K562 (cell line): ENCODE measurements around the gene GIT2. TPM values are rescaled to one million over a fixed set of nuclear protein-coding genes. Genes with fewer than 3 reads are reported as not detected.

Experiments used
- ATAC-seq: fragments of 200-7000 bp; cut with Tn5 transposase; 3 replicates; pipeline ENCODE4 v1.9.1; 2020; ENCODE audit warnings: moderate library complexity
- BruUV-seq: library from RNA; stranded (reverse); fragments of 400-500 nt; replicated peaks from 2 replicates; lab custom pipeline; 2021; lab: Mats Ljungman, UMichigan
- CTCF ChIA-PET: fragments of 300-600 bp; formaldehyde crosslinking; extraction: SDS; loops from one replicate; lab custom pipeline; 2021; ENCODE audit warnings: low intra/inter-chr PET ratio; lab: Yijun Ruan, JAX
- POLR2A ChIA-PET: fragments of 300-600, 350-650 bp; sonication (Branson Sonifier 250); formaldehyde crosslinking; extraction: SDS; loops from one replicate; lab custom pipeline; 2021; ENCODE audit warnings: antibody characterized with exemption, inconsistent platforms; lab: Yijun Ruan, JAX
- DNase-seq, 4 experiments: peaks; one replicate each; pipeline versions ENCODE4 v3.0.0 to v3.0.0-alpha.2; 2011 to 2018; ENCODE audit warnings: low spot score in 3 of 4, mixed read lengths in 3 of 4; ENCODE audit errors: extremely low read depth in 1 of 4
- FAIRE-seq: peaks from 2 replicates; lab custom pipeline; 2011; peaks lifted over from hg19 to GRCh38; lab: Jason Lieb, UNC
- H2AFZ ChIP-seq: 2 replicates; pipeline ENCODE4 v1.6.0; 2011; ENCODE audit warnings: low read depth, low read length, control low read depth, inconsistent platforms
- H3K27ac ChIP-seq: fragments of 200-600 bp; 3 replicates; pipeline ENCODE4 v1.8.0; 2011; ENCODE audit warnings: low read depth, mild to moderate bottlenecking, control low read depth, inconsistent platforms, low read length, moderate library complexity, mixed read lengths; ENCODE audit errors: extremely low read depth
- H3K27me3 ChIP-seq, 2 experiments: fragments of 300-600 bp in 1 of 2; 2 replicates in 1 of 2; 3 replicates in 1 of 2; pipeline versions ENCODE4 v1.6.0 to v1.8.0; 2011; ENCODE audit warnings: inconsistent platforms in 2 of 2, low read length in 2 of 2, mild to moderate bottlenecking in 1 of 2, mixed read lengths in 1 of 2, moderate library complexity in 1 of 2; ENCODE audit not compliant: control insufficient read depth in 2 of 2, insufficient read depth in 2 of 2
- H3K36me3 ChIP-seq: fragments of 300-600 bp; 3 replicates; pipeline ENCODE4 v1.8.0; 2011; ENCODE audit warnings: mild to moderate bottlenecking, low read length, inconsistent platforms; ENCODE audit not compliant: control insufficient read depth, insufficient read depth
- H3K4me1 ChIP-seq, 2 experiments: fragments of 200-600 bp in 1 of 2; replicated peaks in 1 of 2; 2 replicates in 1 of 2; 3 replicates in 1 of 2; pipeline versions ENCODE4 v1.5.1 to v1.8.0; 2011; ENCODE audit warnings: inconsistent platforms in 2 of 2, low read length in 2 of 2, mild to moderate bottlenecking in 1 of 2, mixed read lengths in 1 of 2, moderate library complexity in 1 of 2; ENCODE audit not compliant: control insufficient read depth in 2 of 2, insufficient read depth in 2 of 2
- H3K4me2 ChIP-seq: 2 replicates; pipeline ENCODE4 v1.6.1; 2011; ENCODE audit warnings: low read length, control low read depth, inconsistent platforms, mixed read lengths; ENCODE audit not compliant: insufficient read depth
- H3K4me3 ChIP-seq: fragments of 200-600 bp; sonication (generic), shearing (Covaris generic); 2 replicates; pipeline ENCODE4 v1.5.1; 2016; ENCODE audit warnings: control low read depth, inconsistent platforms
- H3K79me2 ChIP-seq: fragments of 200-600 bp; 3 replicates; pipeline ENCODE4 v1.8.0; 2011; ENCODE audit warnings: low read length, inconsistent platforms; ENCODE audit not compliant: control insufficient read depth, insufficient read depth
- H3K9ac ChIP-seq, 2 experiments: 2 replicates each; pipeline versions ENCODE4 v1.6.0 to v1.6.1; 2011; ENCODE audit warnings: low read depth in 2 of 2, low read length in 2 of 2, control low read depth in 1 of 2, inconsistent platforms in 1 of 2, mild to moderate bottlenecking in 1 of 2, mixed read lengths in 1 of 2; ENCODE audit not compliant: insufficient read depth in 1 of 2
- H3K9me1 ChIP-seq: one replicate; pipeline ENCODE4 v1.6.0; 2011; ENCODE audit warnings: inconsistent platforms, mild to moderate bottlenecking, low read length, moderate library complexity; ENCODE audit not compliant: control insufficient read depth, insufficient read depth
- H3K9me3 ChIP-seq: replicated peaks from 2 replicates; pipeline ENCODE4 v1.5.1; 2011; ENCODE audit warnings: low read depth, low read length, inconsistent platforms; ENCODE audit not compliant: control insufficient read depth, insufficient read depth
- H4K20me1 ChIP-seq: replicated peaks from 2 replicates; pipeline ENCODE4 v1.6.1; 2011; ENCODE audit warnings: low read length, inconsistent platforms, mixed read lengths; ENCODE audit not compliant: control insufficient read depth, insufficient read depth
- TGIF2 ChIP-seq: sonication (generic); formaldehyde crosslinking; IDR thresholded peaks from 2 replicates; pipeline ENCODE4 v1.8.1; 2022; ENCODE audit warnings: mild to moderate bottlenecking, missing genetic modification reagents, moderate library complexity
- WGBS: fragments of 100-300 bp; shearing (Covaris generic); methylation state at CpG from one replicate; pipeline ENCODE4 v1.1.6; 2016; ENCODE audit warnings: low coverage, mixed read lengths; ENCODE audit not compliant: insufficient coverage; ENCODE audit errors: missing lambda C conversion rate; 5-methylcytosine and 5-hydroxymethylcytosine counted together
- in situ Hi-C: fragments of 300-500 bp; cut with MboI; formaldehyde crosslinking; loops from 4 replicates; pipeline ENCODE4 v1.15.0; 2018; ENCODE audit warnings: inconsistent platforms, mixed read lengths
- intact Hi-C: fragments of 100-400 bp; cut with micrococcal nuclease; formaldehyde crosslinking; loops from 2 replicates; pipeline ENCODE4 v1.14.2; 2022
- polyA plus RNA-seq, 8 experiments: library from polyadenylated mRNA; depleted of rRNA in 4 of 8; stranded (reverse) in 5 of 8; unstranded in 3 of 8; fragments of >200 nt; fragmentation: Nextera tagmentation in 2 of 8; fragmentation: Illumina TruSeq in 1 of 8; extraction: Ambion mirVana in 2 of 8; extraction: Trizol in 1 of 8; gene quantifications; 2 replicates each; pipeline versions ENCODE4 v1.2.1 to v1.2.3, GENCODE V29; 2011 to 2014; ENCODE audit warnings: inconsistent platforms in 1 of 8, missing spikeins in 1 of 8
- total RNA-seq, 7 experiments: library from RNA; depleted of rRNA in 6 of 7; stranded (reverse); fragments of >200 nt in 6 of 7; fragmentation: Illumina TruSeq in 2 of 7; extraction: Trizol in 2 of 7; gene quantifications; 2 replicates each; pipeline versions ENCODE4 v1.2.1 to v1.2.3, GENCODE V29; 2011 to 2021; ENCODE audit warnings: low replicate concordance in 1 of 7
- TF ChIP-seq, protein P1 (sequence below): fragments of 450-650 bp; IDR thresholded peaks from 2 replicates; pipeline ENCODE4 v1.6.1; 2018; ENCODE audit not compliant: partially characterized antibody

GIT2 gene
- total and polyA plus RNA-seq, 9 of the 15 experiments (the other 6 are each of a cell fraction or from before 2014, with no cell fraction given), result 4.0 to 30.4 (median 23.5) TPM

DNA sequence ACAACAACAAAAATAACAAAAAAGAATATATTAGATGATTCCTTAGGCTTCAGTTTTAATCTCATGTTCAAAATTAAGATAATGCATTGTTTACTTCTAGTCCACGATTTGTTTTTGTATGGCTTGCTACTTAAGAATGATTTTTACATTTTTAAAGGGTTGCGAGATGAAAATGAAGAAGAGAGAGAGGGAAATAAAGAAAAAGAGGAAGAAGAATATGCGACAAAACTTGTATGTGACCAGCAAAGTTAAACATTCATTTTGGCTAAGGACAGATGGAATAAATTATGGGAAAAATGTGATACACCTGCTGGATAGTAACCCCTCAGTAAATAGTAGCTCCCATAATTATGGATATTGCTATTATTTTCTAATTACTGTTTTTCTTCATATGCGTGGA lies 1.2 kb upstream of the GIT2 start:
- no peaks in the 10 kb centered on the region for H3K9me3 ChIP-seq
- no peaks in the 10 kb centered on the region for H3K9me1 ChIP-seq
- H4K20me1 ChIP-seq, result no peaks in the 10 kb centered on the region
- in situ Hi-C loops (no loop called here), intact Hi-C loops (no loop called here)
- no peaks in the 10 kb centered on the region; the same call in 2 of the 3 replicates for H3K36me3 ChIP-seq
- H3K4me2 ChIP-seq, result no peak overlapping the region
- H3K27me3 ChIP-seq, result no peaks in the 10 kb centered on the region
- TF ChIP-seq, protein P1, sequence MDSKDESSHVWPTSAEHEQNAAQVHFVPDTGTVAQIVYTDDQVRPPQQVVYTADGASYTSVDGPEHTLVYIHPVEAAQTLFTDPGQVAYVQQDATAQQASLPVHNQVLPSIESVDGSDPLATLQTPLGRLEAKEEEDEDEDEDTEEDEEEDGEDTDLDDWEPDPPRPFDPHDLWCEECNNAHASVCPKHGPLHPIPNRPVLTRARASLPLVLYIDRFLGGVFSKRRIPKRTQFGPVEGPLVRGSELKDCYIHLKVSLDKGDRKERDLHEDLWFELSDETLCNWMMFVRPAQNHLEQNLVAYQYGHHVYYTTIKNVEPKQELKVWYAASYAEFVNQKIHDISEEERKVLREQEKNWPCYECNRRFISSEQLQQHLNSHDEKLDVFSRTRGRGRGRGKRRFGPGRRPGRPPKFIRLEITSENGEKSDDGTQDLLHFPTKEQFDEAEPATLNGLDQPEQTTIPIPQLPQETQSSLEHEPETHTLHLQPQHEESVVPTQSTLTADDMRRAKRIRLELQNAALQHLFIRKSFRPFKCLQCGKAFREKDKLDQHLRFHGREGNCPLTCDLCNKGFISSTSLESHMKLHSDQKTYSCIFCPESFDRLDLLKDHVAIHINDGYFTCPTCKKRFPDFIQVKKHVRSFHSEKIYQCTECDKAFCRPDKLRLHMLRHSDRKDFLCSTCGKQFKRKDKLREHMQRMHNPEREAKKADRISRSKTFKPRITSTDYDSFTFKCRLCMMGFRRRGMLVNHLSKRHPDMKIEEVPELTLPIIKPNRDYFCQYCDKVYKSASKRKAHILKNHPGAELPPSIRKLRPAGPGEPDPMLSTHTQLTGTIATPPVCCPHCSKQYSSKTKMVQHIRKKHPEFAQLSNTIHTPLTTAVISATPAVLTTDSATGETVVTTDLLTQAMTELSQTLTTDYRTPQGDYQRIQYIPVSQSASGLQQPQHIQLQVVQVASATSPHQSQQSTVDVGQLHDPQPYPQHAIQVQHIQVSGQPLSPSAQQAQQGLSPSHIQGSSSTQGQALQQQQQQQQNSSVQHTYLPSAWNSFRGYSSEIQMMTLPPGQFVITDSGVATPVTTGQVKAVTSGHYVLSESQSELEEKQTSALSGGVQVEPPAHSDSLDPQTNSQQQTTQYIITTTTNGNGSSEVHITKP, result peak; percentile 54
- no peak for TF ChIP-seq TGIF2 (CRISPR knock-in tag)
- H3K9ac ChIP-seq, result no peak overlapping the region
- ChIA-PET POLR2A (no interaction called here), CTCF (no interaction called here)
- H3K79me2 ChIP-seq, result peaks cover 53% of the 10 kb centered on the region
- H3K4me1 ChIP-seq, result peaks cover 23 to 32% of the 10 kb centered on the region in 2 experiments
- ATAC-seq (no peak), DNase-seq (no peak), FAIRE-seq (no peak)
- H3K4me3 ChIP-seq, result no peak overlapping the region
- H2AFZ ChIP-seq, result peak overlapping the region; percentile 100
- no peak overlapping the region for H3K27ac ChIP-seq
- BruUV-seq, result no TSS peak
- 65% methylated on average over 4 of the region's 4 CpGs for WGBS
